SH-SY5Y (cell line): ENCODE results near the gene PCNX1.

Source experiments
- GATA2 ChIP-seq: IDR thresholded peaks from 2 replicates; pipeline ENCODE4 v1.6.1; 2011; ENCODE audit warnings: mild to moderate bottlenecking, low read depth, low read length
- GATA3 ChIP-seq: IDR thresholded peaks from 2 replicates; pipeline ENCODE4 v1.6.1; 2011; ENCODE audit warnings: low read depth, mild to moderate bottlenecking, low read length, moderate library complexity

The PCNX1 gene

GRCh38 chr14:71003156-71003555, 95.9 kb downstream of the PCNX1 start:
- TF ChIP-seq GATA2, result no peak
- no peak for TF ChIP-seq GATA3

GRCh38 chr14:71004481-71004880, 97.2 kb downstream of the PCNX1 start:
- TF ChIP-seq GATA2, result no peak
- no peak for TF ChIP-seq GATA3

- no peak for TF ChIP-seq GATA3
Observed at GRCh38 chr14:71005076-71005475, 97.8 kb downstream of the PCNX1 start.

GRCh38 chr14:71006200-71006563, 98.9 kb downstream of the PCNX1 start:
- no peak for TF ChIP-seq GATA2
- no peak for TF ChIP-seq GATA3

DNA sequence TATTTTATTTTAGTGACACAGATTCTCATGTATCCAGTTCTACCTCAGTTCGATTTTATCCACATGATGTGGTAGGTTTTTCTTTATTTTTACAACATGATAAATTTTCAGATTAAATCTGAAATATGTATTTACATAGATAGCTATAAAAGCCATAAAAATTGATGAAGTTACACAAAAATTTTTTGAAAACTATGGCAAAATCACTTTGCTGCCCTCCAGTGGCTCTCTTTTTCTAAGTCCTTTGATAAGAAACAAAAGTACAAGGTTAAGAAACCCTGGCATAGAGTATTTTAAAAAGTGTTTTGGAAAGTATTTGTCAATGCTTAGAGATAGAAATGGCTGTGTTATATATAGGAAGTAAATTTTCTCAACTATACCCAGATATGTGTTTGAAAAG, 104.2 kb downstream of the PCNX1 start:
- no peak for TF ChIP-seq GATA3
- no peak for TF ChIP-seq GATA2

DNA sequence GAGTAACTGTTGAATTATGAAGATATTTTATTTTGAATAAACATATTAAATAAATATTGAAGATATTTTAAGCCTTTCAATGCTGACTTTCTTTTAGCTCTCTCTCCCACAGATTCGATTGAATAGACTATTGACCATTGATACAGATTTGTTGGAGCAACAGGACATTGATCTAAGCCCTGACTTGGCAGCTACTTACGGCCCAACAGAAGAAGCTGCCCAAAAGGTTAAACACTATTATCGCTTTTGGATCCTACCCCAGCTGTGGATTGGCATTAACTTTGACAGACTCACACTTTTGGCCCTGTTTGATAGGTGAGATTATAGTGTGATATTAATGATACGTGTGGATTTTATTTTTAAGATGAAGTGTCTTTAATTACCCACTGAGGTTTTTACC, 105.6 kb downstream of the PCNX1 start:
- TF ChIP-seq GATA3 (no peak), GATA2 (no peak)

GRCh38 chr14:71013551-71014192, 106.4 kb downstream of the PCNX1 start:
- TF ChIP-seq GATA2 (no peak), GATA3 (no peak)

- TF ChIP-seq GATA3, result no peak
- no peak for TF ChIP-seq GATA2
Observed at GRCh38 chr14:71021347-71022011, 114.2 kb downstream of the PCNX1 start.

- TF ChIP-seq GATA3, result no peak
- TF ChIP-seq GATA2, result no peak
Observed at GRCh38 chr14:71022012-71022869, 115.0 kb downstream of the PCNX1 start.

DNA sequence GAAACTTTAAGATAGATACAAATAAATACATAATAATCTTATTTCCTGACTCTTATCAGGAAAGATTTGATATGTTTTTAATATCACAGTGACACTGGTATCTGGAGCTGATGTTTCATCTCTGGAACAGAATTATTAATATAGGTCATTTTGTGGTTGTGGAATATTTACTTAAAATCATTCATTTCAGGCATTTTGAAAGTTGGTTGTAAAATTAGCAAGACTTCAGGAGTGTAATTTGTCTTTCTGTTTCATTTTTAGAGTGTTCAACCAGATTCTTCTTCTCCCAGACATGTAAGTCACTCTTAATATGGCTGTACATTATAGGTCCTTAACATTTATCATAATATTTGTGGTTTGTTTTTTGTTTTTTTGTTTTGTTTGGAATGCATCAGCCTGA, 115.7 kb downstream of the PCNX1 start:
- TF ChIP-seq GATA3 (no peak), GATA2 (no peak)

- TF ChIP-seq GATA3 (no peak), GATA2 (no peak)
Observed at GRCh38 chr14:71029236-71029781, 122.0 kb downstream of the PCNX1 start.

DNA sequence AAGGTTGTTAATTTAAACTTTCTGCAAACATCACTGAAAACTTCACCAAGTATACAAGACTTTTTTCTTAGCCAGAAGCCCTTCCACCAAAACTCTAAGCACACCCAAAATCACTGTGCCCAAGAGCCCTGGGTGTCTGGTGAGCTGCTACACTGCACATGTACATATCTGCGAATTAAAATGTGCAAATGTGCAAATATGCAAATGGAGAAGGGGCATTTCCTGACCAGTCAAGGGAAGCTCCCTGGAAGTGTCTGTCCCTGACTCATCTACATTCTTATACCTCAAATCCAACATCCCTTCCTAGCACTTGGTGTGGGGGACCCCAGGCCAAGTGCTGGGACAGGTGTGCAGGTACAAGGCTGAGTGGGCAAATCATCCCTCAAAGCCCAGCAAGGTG, 123.7 kb downstream of the PCNX1 start:
- TF ChIP-seq GATA3 (no peak), GATA2 (no peak)

DNA sequence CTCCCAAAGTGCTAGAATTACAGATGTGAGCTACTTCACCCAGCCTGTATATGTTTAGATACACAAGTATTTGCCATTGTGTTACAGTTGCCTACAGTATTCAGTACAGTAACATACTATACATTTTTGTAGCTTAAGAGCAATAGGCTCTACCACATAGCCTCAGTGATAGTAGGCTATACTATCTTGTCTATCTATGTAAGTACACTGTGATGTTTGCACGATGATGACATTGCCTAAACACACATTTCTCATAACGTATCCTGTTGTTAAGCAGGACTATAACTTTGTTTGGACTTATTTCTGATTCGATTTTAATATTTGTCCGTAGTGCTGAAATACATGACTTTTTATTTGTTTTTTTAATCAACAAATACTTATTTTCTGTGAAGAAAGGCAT, 129.2 kb downstream of the PCNX1 start:
- TF ChIP-seq GATA2, result no peak
- TF ChIP-seq GATA3, result no peak

GRCh38 chr14:71048393-71048792, 141.1 kb downstream of the PCNX1 start:
- no peak for TF ChIP-seq GATA2
- no peak for TF ChIP-seq GATA3
